T-helper 2 cell (primary cell): ENCODE data around the gene GSTM2.
A peak's percentile ranks its signal among the peaks of the same experiment; 100 is the strongest.

Experiments
- DNase-seq, 5 experiments: peaks; one replicate each; pipeline versions ENCODE4 v3.0.0 to v3.0.0-alpha.2; 2012 to 2022

Gene GSTM2

DNA sequence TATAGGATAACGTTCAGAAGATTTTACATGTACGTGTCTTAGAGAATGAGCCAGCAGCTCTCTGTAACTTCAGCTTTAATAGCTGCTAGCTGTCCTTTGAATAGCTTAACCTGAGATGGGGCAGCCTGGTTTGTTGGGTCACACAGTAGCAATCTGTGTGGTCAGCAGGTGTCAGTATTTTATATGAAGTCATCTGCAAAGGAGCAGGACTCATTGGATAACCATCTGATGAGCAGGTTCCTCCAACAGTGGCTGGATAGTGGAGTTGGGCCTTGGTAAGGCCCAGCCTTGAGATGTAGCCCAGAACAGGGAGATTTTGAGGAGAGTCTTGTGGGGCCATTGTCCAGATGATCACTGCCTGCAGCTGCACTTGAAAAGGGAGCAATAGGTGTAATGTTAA lies 50.6 kb downstream of the GSTM2 start:
- DNase-seq, result no peak

- peak in 1 of 5 experiments; percentile 13 for DNase-seq
These were observed 51.5 kb downstream of the GSTM2 start for GRCh38 chr1:109719337-109719837.

DNA sequence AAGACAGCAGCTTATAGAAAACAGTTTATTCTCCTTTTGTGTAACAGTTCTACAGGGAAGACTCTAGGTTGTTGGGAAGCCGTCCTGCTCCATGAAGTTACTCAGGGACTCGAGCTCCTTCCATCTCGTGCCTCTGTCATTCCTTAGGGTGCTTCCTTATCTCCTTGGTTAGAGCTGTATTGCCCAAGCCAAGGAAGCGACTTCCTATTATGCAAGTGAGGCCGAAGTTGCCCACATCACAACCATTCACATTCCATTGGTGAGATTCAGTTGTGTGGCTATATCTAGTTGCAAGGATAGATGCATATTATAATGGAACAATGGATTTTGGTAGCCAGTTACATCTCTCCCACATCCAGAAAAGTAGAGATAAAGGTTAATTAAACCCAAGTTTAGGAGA lies 53.2 kb downstream of the GSTM2 start:
- no peak for DNase-seq

DNA sequence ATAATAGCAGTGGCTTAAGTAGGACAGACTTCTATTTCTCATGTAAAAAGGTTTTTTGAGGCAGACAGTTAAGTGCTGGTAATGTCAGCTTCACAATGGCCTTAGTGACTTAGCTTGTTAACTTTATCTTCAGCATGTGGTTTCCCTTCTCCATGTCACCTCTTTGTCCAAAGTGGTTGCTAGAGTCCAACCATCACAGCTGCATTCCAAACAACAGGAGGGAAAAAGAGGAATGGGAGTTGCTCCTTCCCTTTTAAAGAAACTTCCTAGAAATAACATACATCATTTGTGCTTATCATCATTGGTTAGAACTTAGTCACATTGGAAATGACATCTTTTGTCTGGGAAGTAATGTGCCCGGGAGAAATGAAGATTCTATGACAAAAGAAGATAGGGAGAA lies 54.1 kb downstream of the GSTM2 start:
- DNase-seq, result no peak

- DNase-seq, result no peak
These were observed 55.2 kb downstream of the GSTM2 start for GRCh38 chr1:109722908-109723691.
